Nephron progenitor cell (in vitro differentiated cells): Measurements from ENCODE around the gene PIK3IP1.
A peak's percentile ranks its signal among the peaks of the same experiment; 100 is the strongest.

ENCODE experiments used
- DNase-seq: peaks from one replicate; pipeline ENCODE4 v3.0.0; 2021
- H3K27ac Mint-ChIP-seq: 2 replicates; pipeline ENCODE4 v1.8.0; 2021; ENCODE audit warnings: mild to moderate bottlenecking, moderate library complexity, mixed read lengths
- H3K27me3 Mint-ChIP-seq: 2 replicates; pipeline ENCODE4 v1.8.0; 2021; ENCODE audit warnings: mild to moderate bottlenecking, low read depth, mixed read lengths; ENCODE audit not compliant: poor library complexity
- H3K36me3 Mint-ChIP-seq: 2 replicates; pipeline ENCODE4 v1.8.0; 2021; ENCODE audit warnings: low read depth, mixed read lengths
- H3K4me1 Mint-ChIP-seq: 2 replicates; pipeline ENCODE4 v1.8.0; 2021; ENCODE audit warnings: mixed read lengths
- H3K4me3 Mint-ChIP-seq: 2 replicates; pipeline ENCODE4 v1.8.0; 2021; ENCODE audit warnings: mild to moderate bottlenecking, moderate library complexity, mixed read lengths
- H3K9me3 Mint-ChIP-seq: 2 replicates; pipeline ENCODE4 v1.8.0; 2021; ENCODE audit warnings: mild to moderate bottlenecking, moderate library complexity, mixed read lengths
- CTCF ChIP-seq: fragments of 200-600 bp; sonication (generic); IDR thresholded peaks from 2 replicates; pipeline ENCODE4 v1.5.0; 2021; ENCODE audit warnings: antibody characterized with exemption

PIK3IP1 gene

GRCh38 chr22:31259798-31260473 lies 32.4 kb downstream of the PIK3IP1 start:
- peaks cover 53% of the 10 kb centered on the region for H3K36me3 Mint-ChIP-seq
- H3K4me1 Mint-ChIP-seq = no peaks in the 10 kb centered on the region
- no peak overlapping the region for H3K4me3 Mint-ChIP-seq
- no peaks in the 10 kb centered on the region for H3K9me3 Mint-ChIP-seq
- TF ChIP-seq CTCF = no peak
- H3K27me3 Mint-ChIP-seq = peaks cover 2% of the 10 kb centered on the region
- H3K27ac Mint-ChIP-seq = no peak overlapping the region
- DNase-seq = no peak

- peaks cover 19% of the 10 kb centered on the region for H3K36me3 Mint-ChIP-seq
- H3K9me3 Mint-ChIP-seq = no peaks in the 10 kb centered on the region
- no peak for TF ChIP-seq CTCF
- no peak overlapping the region for H3K27ac Mint-ChIP-seq
- peaks cover 20% of the 10 kb centered on the region for H3K4me1 Mint-ChIP-seq
- no peak overlapping the region for H3K4me3 Mint-ChIP-seq
- DNase-seq = no peak
- H3K27me3 Mint-ChIP-seq = no peaks in the 10 kb centered on the region
Measured at GRCh38 chr22:31253949-31254348, 38.3 kb downstream of the PIK3IP1 start.

GRCh38 chr22:31250740-31251600 lies 41.3 kb downstream of the PIK3IP1 start:
- Mint-ChIP-seq H3K27ac (no peak overlapping the region), H3K36me3 (peaks cover 7% of the 10 kb centered on the region), H3K4me3 (no peak overlapping the region), H3K4me1 (peaks cover 40% of the 10 kb centered on the region), H3K9me3 (no peaks in the 10 kb centered on the region), H3K27me3 (no peaks in the 10 kb centered on the region)
- no peak for DNase-seq
- TF ChIP-seq CTCF = no peak

- no peak for TF ChIP-seq CTCF
- no peaks in the 10 kb centered on the region for H3K36me3 Mint-ChIP-seq
- no peaks in the 10 kb centered on the region for H3K9me3 Mint-ChIP-seq
- H3K27me3 Mint-ChIP-seq = no peaks in the 10 kb centered on the region
- peak overlapping the region; percentile 82 for H3K4me3 Mint-ChIP-seq
- DNase-seq = no peak
- H3K4me1 Mint-ChIP-seq = peaks cover 51% of the 10 kb centered on the region
- peak overlapping the region; percentile 48 for H3K27ac Mint-ChIP-seq
Measured at GRCh38 chr22:31248965-31249958, 43.0 kb downstream of the PIK3IP1 start.

DNA sequence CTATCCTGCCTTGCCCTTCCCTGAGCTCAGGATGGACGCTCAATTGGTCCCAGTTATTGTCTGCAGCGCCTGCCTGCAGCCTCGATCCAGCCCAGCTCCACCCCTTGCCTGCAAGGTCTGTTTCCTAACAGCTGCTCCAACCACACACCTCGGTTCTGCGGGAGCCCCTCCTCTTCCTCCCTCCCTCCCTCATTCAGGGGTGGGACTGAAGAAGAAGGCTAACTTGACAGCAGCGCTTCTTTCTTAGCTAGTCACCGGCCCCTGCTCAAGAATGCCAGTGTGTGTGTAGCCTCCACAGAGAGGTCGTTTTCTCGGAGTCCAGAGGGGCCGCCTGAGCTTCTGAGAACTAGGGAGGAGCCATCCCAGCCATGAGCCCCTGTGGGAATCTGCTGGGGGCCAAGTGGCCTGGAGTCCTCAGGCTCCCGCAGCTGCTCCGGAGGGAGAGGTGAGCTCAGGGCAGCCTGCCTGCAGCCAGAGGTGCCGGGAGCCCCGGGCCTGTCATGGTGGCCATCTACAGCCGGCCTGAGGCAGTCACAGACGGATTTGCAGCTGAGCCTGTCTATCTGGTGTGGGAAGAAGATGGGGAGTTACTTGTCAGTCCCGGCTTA lies 44.0 kb downstream of the PIK3IP1 start:
- Mint-ChIP-seq H3K27me3 (no peaks in the 10 kb centered on the region), H3K4me1 (peaks cover 61% of the 10 kb centered on the region), H3K27ac (peak overlapping the region; percentile 87), H3K36me3 (no peaks in the 10 kb centered on the region), H3K4me3 (peak overlapping the region; percentile 82), H3K9me3 (no peaks in the 10 kb centered on the region)
- peak; percentile 73 for DNase-seq
- no peak for TF ChIP-seq CTCF
